Measurements from ENCODE around the gene TMEM170A. TPM values are rescaled to one million over a fixed set of nuclear protein-coding genes. Genes with fewer than 3 reads are reported as not detected.

TMEM170A gene
- total and polyA plus RNA-seq, 2 experiments from 2014 or later, result 31.0 to 68.5 TPM

DNA sequence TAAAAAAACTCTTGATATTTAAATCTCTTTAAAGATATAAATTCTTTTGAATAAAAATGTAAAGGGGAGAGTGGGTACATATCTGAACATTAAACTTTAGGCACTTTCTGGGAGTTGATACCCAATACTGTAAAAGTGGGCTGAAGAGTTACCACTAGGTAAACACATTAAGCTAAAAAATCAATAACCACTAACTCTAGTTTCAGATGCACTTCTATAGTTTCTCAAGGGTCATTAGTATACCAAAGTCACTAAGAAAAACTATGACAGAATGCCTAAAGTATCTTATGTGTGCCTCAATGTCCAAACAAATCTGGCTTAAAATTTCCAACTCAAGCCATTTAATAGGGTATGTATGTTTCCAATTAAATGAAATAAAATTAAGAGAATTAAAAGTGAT lies 18.1 kb downstream of the TMEM170A start:
- no peak for DNase-seq (ENCODE audit: low spot score)
- Histone ChIP-seq H3K4me3 (no peak overlapping the region), H3K36me3 (ENCODE audit: insufficient read depth) (no peaks in the 10 kb centered on the region), H3K9me2 (ENCODE audit: insufficient read depth) (no peaks in the 10 kb centered on the region), H3F3A (replicated peaks; ENCODE audit: low read depth) (no peaks in the 10 kb centered on the region), H3K79me2 (replicated peaks; ENCODE audit: insufficient read depth) (peaks cover 20% of the 10 kb centered on the region), H3K27me3 (ENCODE audit: insufficient read depth) (no peaks in the 10 kb centered on the region), H3K4me1 (ENCODE audit: insufficient read depth) (peaks cover 3% of the 10 kb centered on the region; the same call in 1 of the 2 replicates), H3K27ac (ENCODE audit: low read depth) (no peak overlapping the region), H2AFZ (no peak overlapping the region), H3K4me2 (no peak overlapping the region), H4K20me1 (replicated peaks; ENCODE audit: insufficient read depth) (no peaks in the 10 kb centered on the region; the same call in 1 of the 2 replicates)
- peaks cover 13% of the 10 kb centered on the region; the same call in 2 of the 3 replicates for H3K36me3 Mint-ChIP-seq (ENCODE audit: low read depth)
- peaks cover 2% of the 10 kb centered on the region for H3K27me3 Mint-ChIP-seq (ENCODE audit: insufficient read depth, low read depth, poor library complexity)
- TF ChIP-seq EZH2phosphoT487 (IDR thresholded peaks at IDR 0.05; ENCODE audit: unreplicated experiment) (no peak), POLR2AphosphoS5 (IDR thresholded peaks at IDR 0.05; ENCODE audit: low read depth) (no peak), CREB1 (CRISPR knock-in tag; IDR thresholded peaks at IDR 0.05; ENCODE audit: low read depth) (no peak), JUNB (IDR thresholded peaks at IDR 0.05; ENCODE audit: unreplicated experiment) (no peak), ZNF462 (CRISPR knock-in tag; IDR thresholded peaks at IDR 0.05) (no peak), STAT1 (IDR thresholded peaks at IDR 0.05; ENCODE audit: unreplicated experiment) (no peak), NANOG (IDR thresholded peaks at IDR 0.05; ENCODE audit: borderline replicate concordance) (no peak), EZH2 (IDR thresholded peaks at IDR 0.05; ENCODE audit: low read depth, unreplicated experiment) (no peak), CTCF (conservative IDR thresholded peaks at IDR 0.05; ENCODE audit: low read depth in 2 of 2) (no peak), ZNF331 (CRISPR knock-in tag; IDR thresholded peaks at IDR 0.05; ENCODE audit: low read depth) (no peak), REST (IDR thresholded peaks at IDR 0.05; ENCODE audit: unreplicated experiment) (no peak), ZNF114 (CRISPR knock-in tag; IDR thresholded peaks at IDR 0.05) (no peak)
- TF ChIP-seq, protein P1, sequence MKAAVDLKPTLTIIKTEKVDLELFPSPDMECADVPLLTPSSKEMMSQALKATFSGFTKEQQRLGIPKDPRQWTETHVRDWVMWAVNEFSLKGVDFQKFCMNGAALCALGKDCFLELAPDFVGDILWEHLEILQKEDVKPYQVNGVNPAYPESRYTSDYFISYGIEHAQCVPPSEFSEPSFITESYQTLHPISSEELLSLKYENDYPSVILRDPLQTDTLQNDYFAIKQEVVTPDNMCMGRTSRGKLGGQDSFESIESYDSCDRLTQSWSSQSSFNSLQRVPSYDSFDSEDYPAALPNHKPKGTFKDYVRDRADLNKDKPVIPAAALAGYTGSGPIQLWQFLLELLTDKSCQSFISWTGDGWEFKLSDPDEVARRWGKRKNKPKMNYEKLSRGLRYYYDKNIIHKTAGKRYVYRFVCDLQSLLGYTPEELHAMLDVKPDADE (IDR thresholded peaks at IDR 0.05), result no peak
- ATAC-seq, result no peak
- H3K27ac Mint-ChIP-seq, result no peak overlapping the region
- no peaks in the 10 kb centered on the region for H3K4me1 Mint-ChIP-seq
- H3K4me3 Mint-ChIP-seq, result no peak overlapping the region
- H3K9me3 Mint-ChIP-seq, result no peaks in the 10 kb centered on the region

All from GM23338 (cell line).